ENCODE measurements around the gene CC2D1B.

CC2D1B gene

DNA sequence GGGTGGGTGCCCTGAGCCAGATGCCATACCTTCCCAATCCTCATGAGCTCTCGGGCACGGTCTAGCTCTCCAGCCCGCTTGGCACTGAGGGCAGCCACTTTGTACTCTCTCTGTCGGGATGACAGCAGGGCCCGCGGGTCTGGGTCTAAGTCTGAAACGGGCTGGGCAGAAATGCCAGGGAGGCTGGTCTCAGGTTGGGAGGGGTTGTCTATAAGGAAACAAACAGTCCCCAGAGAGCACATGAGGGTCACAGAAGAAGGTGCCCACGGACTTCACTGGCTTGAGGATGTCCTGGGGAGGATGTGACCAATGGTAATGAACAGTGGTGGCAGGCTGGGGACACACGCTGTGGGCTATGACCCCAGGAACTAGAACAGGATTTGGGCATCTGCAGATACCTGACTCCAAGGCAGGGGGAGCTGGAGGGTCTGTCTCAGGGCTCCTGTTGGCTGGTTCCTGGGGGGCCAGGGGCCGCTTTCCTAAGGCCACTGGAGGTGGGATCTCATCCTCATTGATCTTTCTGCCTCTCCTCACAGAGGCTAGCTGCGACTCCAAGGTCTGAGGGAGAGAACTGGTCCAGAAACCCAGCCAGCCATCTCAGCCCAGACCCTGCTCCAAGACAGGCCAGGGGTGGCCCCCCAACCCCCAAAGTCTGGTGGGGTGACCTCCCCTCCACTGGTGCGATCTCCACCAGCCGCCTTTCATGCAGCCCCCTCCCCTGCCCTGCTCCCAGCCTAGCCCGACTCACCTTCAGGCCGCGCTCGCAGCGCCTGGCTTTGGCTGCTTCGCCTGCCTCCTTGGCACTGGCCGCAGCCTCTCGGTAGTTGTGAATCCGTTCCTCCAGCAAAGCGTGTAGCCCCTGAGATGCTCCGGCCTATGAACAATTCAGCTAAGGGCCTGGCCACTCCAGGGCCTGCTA is 6.1 kb downstream of the CC2D1B start:
- TF ChIP-seq CTCF (conservative IDR thresholded peaks at IDR 0.05; ENCODE audit: control insufficient read depth, insufficient read depth, low read depth, low read length) = no peak
- no peak for DNase-seq (ENCODE audit: low read depth)
- H3K4me3 ChIP-seq (ENCODE audit: control insufficient read depth, low read depth, low read length) = no peak overlapping the region

GRCh38 chr1:52358851-52359497 is 7.0 kb downstream of the CC2D1B start:
- no peak overlapping the region for H3K4me3 ChIP-seq (ENCODE audit: control insufficient read depth, low read depth, low read length)
- no peak for DNase-seq (ENCODE audit: low read depth)
- TF ChIP-seq CTCF (conservative IDR thresholded peaks at IDR 0.05; ENCODE audit: control insufficient read depth, insufficient read depth, low read depth, low read length) = no peak

DNA sequence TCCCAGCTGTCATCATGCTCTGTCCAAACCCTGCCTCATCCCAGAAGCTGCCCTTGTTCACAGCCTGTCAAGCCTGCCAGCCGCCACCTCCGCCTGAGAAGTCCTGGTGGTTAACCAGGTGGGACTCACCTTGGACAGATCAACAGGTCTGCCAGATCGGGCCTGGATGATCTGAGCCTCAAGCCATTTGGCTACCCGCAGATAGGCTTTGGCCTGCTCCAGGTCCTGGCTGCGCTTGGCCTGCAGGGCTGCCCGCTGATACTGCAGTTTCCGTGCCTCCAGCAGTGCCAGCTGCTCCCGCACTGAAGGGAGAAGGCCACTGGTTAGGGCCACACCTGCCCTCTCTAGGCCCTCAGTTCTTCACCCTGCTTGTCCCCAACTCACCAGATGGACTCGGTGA is 8.6 kb downstream of the CC2D1B start:
- no peak overlapping the region for H3K4me3 ChIP-seq (ENCODE audit: control insufficient read depth, low read depth, low read length)
- TF ChIP-seq CTCF (conservative IDR thresholded peaks at IDR 0.05; ENCODE audit: control insufficient read depth, insufficient read depth, low read depth, low read length) = no peak
- no peak for DNase-seq (ENCODE audit: low read depth)

- no peak for TF ChIP-seq CTCF (conservative IDR thresholded peaks at IDR 0.05; ENCODE audit: control insufficient read depth, insufficient read depth, low read depth, low read length)
These were observed 9.1 kb downstream of the CC2D1B start for GRCh38 chr1:52356818-52357355.

DNA sequence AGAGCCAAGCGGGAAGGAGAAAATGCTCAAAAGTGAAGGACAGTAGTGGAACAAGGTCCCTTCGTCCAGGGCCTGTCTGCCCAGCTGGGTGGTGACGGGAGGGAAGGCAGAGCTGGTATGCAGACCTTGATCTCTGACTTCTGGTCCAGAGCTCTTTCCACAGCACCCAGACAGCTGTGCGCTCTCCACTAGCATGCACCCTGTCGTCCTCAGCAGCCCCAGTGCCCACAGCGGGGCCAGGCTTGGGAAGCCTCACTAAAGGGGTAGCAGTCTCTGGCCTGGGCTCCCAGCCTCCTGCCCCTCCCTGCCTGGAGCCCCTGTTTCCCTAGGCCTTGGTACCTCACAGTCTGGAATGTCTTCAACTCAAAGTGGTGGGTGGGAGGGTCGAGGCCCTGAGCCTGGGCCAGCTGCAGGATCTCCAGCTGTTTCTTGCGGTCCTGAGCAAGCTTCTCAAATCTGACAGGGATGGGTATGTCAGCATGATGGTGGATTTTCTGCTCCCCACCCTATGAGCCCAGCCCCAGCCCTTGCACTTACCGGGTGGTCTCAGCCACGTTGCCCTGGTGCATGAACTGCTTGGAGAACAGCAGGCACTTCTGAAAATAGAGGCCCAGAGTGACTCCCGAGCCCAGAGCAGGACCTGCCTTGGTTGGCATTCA is 10.0 kb downstream of the CC2D1B start:
- no peak for DNase-seq (ENCODE audit: low read depth)
- TF ChIP-seq CTCF (conservative IDR thresholded peaks at IDR 0.05; ENCODE audit: control insufficient read depth, insufficient read depth, low read depth, low read length) = no peak
- no peak overlapping the region for H3K4me3 ChIP-seq (ENCODE audit: control insufficient read depth, low read depth, low read length)

More at GRCh38 chr1:52356818-52357355, 9.1 kb downstream of the CC2D1B start:
- DNase-seq (ENCODE audit: low read depth) = no peak
- no peak overlapping the region for H3K4me3 ChIP-seq (ENCODE audit: control insufficient read depth, low read depth, low read length)

DNA sequence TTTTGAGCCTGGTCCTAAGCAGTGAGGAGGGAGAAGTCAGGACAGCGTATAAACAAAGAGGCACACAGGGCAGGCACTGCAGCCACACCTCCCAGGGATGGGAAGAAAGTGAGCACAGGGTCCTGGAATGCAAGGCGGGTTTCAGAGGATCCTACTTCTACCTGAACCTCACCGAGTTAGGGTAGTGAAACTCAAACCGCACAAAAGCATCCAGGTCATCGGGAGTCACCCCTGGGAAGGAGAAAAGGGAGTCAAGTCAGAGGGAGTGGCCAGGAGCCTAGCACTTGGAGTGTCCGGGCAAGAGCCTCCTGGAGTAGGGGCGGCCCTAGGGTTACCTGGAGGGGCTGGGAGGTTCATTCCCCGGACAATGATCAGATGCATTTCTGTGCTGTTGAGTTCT is 10.6 kb downstream of the CC2D1B start:
- no peak overlapping the region for H3K4me3 ChIP-seq (ENCODE audit: control insufficient read depth, low read depth, low read length)
- DNase-seq (ENCODE audit: low read depth) = no peak
- no peak for TF ChIP-seq CTCF (conservative IDR thresholded peaks at IDR 0.05; ENCODE audit: control insufficient read depth, insufficient read depth, low read depth, low read length)

Measured in fibroblast of mammary gland (primary cell).